ENCODE data around the gene HOXA5.
A peak's percentile ranks its signal among the peaks of the same experiment; 100 is the strongest.

Gene HOXA5

DNA sequence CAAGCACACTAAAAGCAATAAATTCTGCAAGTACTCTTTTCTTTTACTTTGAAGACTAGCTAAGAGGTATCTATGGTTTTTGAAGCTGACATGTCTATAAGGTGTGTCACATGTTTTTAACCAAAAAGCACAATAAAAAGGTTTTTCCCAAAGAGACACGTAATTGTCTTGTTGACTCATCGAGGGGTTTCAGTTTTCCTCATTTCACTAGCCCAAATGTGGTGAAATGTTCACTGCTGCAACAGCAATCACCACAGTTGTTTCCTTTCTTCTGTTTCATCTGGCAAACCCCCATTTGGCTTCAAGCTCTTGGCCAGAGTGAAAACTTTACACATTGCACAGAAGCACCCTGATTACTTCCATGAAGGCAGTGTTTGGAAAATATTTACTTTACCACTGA lies 9.1 kb downstream of the HOXA5 start:
- no peak for DNase-seq (ENCODE audit: low read depth in 2 of 2)

DNA sequence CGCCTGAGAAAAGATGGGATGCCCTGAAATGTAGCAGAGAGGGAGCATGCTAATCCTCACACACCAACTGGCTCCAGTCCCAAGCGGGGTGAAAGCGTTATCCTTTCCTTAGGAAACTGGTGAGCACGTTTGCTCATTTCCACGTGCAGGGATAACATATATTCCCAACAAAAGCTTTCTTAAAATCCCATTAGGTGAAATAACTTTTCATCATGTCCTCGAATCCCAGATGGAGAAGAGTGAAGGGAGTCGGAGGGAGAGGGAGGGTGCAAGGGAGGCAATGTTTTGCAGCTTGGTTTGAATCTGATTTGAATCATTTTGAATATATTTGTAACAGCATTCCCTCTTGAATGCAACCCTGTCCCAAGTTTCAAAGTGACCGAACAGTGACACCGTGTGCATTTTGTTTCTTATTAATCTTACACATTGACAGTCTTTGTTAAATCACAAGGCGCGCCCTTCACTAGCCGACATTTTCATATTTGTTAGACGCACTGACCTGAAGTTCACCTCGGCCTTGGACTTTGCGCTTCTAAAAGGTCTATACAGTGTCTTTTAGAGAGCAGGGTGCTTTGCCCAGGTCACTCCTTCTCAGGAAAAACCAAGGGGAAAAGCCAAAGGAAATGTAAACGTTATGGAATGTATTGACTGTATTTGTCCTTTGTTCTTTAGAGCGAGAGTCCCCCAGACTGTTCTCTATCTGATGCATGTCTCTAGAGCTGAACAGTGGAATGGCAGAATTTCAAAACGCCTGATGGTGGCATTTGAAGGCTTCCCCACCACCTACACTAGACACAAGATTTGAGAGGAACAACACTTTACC lies 9.9 kb downstream of the HOXA5 start:
- DNase-seq (ENCODE audit: low read depth in 2 of 2), result no peak

DNA sequence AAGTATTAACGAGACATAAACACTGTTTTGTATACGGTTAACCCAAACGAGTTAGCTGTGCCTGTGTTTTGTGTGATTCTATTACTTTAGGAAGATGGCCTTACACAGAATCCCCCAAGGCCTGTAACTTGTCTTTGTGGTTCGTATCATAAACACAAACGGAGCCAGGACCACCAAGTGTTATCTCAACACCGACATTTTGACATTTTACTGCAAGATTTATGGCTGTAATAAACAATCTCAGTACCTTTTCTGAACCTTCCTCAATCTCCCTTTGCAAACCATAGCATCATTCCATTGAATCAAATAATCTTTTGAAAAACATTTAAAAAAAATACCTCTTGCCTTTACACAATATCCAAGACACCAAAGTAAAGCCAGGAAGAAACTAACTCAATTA lies 10.5 kb downstream of the HOXA5 start:
- no peak for DNase-seq (ENCODE audit: low read depth in 2 of 2)

- DNase-seq (ENCODE audit: low read depth in 2 of 2), result no peak
Measured at GRCh38 chr7:27132214-27132613, 11.3 kb downstream of the HOXA5 start.

DNA sequence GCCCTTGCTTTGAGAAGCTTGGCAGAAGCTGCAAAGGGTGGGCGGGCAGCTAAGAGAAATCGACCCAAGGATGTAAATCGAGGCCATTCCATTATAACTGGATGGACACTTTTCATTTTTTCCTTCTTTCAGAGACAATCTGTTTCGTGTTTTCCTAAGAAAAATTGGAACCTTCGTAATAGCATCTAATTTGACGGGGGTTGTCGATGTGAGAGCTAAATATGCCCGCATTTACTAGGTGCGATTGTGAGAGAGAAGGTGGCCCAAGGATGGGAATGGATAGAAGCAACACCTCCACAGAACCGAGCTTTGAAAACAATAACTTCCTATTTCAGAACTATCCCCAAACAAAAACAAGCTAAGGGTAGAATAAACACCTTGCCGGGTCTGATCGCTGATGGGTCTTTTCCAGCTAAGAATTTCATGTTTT lies 12.1 kb downstream of the HOXA5 start:
- no peak for DNase-seq (ENCODE audit: low read depth in 2 of 2)

DNA sequence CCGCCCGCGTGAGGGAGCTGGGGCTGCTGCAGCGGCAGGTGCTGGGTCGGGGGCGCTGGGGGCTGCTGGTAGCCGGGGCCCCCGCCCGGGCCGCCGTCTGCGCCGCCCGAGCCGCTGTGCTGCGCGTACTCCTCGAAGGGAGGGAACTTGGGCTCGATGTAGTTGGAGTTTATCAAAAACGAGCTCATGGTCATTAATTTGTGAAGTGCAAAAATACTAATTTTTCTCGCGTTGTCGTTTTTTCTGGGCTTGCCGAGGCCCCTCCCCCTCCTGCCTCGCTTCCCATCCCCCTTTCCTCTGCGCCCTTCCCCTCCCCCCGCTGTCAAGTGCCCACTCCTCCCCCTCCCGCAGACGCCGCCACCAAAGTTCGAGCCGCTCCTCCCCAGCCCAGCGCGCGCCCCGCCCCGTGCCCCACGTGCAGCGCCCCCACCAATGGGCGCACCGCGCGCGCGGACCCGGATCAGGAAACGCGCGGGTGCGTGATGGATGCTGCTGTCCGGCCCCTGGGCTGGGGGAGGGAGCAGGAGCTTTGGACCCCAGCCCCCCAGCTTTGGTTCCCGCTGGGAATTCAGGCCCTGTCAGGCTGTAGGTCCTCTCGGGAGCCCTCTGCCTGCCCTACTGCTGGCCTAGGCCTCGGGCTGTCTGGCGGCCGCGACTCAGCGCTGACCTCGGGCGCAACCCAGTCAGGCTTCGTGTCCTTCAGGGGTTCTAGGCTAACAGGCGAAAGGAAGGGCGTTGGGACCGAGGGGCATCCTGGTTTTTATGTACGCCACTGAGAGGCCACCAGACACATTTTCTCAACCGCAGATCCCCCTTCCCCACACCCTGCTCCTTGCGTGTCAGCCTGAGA lies 12.7 kb downstream of the HOXA5 start, which contains the start of gene HOXA4:
TSS of gene HOXA4 (minus strand) at position 218 of the 850 bp plus-strand sequence. CDS start at position 194, 24 bp downstream.
- peak; percentile 65 to 66 for DNase-seq (ENCODE audit: low read depth in 2 of 2)

DNA sequence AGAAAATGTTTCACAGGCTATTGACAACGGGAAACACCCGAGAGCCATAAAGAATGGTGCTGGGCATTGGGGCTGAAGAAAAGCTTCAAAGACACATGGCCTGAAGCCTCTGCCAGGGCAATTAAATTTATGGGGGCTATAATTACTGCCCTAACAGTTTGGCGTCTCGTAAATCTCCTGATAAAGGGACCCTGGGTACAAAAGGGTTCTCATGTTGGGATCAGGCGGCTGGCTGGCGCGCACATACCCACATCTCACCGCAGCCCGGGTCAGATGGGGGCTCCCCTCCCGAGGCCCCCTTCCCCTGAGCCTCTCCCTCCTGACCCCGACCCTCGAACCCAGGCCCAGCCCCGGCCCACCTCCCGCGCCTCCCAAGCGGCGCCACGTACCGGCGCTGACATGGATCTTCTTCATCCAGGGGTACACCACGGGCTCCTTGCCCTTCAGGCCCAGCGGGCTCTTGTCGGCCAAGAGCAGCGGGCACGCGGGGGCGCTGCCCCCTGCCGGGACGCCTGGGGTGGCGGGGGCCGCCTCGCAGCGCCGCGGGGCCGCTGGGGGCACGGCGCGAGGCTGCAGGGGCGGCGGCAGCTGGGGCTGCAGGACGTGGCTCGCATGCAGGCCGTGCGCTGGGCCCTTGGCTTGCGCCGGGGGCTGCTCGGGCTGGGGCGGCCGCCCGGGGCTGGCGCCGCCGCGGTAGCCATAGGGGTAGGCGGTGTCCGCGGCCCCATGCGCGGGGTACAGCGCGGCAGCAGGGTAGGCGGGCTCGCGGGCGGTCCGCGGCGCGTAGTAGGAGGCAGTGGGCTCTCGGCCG lies 13.5 kb downstream of the HOXA5 start:
- no peak for DNase-seq (ENCODE audit: low read depth in 2 of 2)

- no peak for DNase-seq (ENCODE audit: low read depth in 2 of 2)
Measured at GRCh38 chr7:27128776-27129728, 14.4 kb downstream of the HOXA5 start.

DNA sequence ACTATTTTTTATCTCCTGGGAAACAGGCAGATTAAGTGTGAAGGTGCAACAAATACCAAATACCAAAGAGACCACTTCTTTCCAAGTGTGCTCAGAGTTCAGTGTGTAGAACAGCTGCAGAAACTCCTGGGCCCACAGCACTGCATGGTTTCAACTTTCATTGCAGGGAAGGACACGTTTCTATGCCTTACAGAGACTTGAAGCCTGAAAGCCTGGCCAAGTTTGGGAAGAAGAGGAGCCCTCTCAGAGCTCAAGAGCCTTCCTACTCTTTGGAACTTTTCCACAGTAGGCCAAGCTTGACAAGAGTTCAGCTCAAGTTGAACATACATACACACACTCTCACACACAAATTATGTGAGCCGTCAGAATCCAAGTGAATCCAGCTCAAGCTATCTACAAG lies 15.4 kb downstream of the HOXA5 start:
- DNase-seq (ENCODE audit: low read depth in 2 of 2), result no peak

DNA sequence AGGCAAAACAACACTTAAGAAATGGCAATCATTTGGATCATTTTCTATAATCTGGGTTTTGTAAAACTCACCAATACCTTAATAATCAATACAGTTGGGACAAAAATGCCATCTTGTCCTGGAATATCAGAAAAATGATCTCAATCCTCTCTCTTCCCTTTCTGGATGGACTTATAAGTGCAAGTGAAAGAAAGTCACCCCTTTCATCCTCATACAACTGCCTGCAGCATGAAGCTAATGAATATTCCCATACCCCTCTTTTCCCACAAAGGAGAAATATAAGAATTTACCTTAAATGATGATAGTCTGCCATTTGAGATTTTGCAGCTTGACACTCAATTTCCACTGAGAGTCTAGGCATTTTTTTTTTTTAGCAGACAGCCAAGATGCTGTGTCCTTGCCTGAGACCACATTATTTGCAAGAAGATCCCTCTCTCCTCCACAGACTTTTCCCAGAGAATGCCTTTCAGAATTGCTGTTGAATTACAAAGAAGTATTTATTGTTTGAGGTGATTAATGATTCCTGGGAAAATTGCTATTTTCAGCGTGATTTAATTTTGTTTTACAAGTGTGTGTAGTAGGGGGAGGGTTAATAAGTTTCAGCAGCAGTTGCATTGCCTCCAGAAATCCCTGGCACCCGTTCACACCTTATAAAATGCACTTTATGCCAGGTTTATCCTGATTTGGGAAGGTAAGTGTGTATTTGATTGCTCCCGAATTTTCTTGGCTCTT lies 16.7 kb downstream of the HOXA5 start:
- DNase-seq (ENCODE audit: low read depth in 2 of 2), result no peak

DNA sequence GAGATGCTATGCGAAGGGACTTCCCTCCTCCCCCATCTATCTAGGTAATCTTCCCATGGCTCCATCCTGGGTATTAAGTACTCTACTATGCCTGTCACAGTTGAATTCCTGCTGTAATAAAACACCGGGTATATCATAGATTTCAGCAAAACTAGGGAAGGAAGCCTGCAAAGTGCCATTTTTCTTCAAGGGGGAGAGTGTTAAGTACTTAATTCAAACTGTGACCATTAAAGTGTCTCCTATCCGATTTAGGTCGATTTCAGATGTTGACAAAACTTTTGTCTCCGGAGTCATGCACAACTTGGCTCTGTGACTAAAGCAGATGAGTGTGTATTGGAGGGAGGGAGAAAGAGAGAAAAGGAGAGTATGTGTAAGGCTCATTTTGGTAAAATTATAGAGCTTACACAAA lies 17.5 kb downstream of the HOXA5 start:
- DNase-seq (ENCODE audit: low read depth in 2 of 2), result no peak

- DNase-seq (ENCODE audit: low read depth in 2 of 2), result no peak
Measured at GRCh38 chr7:27124902-27125689, 18.4 kb downstream of the HOXA5 start.

- DNase-seq (ENCODE audit: low read depth in 2 of 2), result no peak
Measured at GRCh38 chr7:27124096-27124901, 19.2 kb downstream of the HOXA5 start.

DNA sequence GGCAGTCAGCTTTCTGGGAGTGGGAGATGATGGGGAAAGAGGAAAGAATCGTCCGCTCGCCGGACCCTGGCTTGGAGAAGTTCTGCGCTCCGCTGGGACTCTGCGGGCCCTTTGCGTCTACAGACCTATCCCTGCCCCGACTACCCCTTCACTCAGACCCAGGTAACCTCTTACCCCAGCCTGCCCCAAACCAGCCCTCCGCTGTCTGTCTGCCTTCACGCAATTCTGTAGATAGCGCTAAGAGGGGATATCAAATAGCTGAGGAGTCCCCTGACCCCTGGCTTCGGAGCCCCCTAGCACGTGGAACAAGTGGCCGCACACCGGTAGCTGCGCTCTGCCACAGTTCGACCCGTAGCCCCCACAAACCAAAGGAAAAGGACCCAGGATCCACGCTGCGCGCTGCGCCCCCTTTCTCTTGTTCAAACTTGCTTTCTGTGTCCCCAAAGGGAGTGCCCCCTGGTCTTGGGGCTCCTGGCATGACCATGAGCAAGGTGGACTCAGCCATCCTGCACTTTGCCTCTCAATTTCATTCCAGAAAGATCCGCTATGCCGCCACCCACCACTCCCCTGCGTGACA lies 19.9 kb downstream of the HOXA5 start:
- DNase-seq (ENCODE audit: low read depth in 2 of 2), result no peak

- no peak for DNase-seq (ENCODE audit: low read depth in 2 of 2)
Measured at GRCh38 chr7:27123007-27123476, 20.4 kb downstream of the HOXA5 start.

GRCh38 chr7:27122077-27122910 lies 21.2 kb downstream of the HOXA5 start:
- DNase-seq (ENCODE audit: low read depth in 2 of 2), result no peak

DNA sequence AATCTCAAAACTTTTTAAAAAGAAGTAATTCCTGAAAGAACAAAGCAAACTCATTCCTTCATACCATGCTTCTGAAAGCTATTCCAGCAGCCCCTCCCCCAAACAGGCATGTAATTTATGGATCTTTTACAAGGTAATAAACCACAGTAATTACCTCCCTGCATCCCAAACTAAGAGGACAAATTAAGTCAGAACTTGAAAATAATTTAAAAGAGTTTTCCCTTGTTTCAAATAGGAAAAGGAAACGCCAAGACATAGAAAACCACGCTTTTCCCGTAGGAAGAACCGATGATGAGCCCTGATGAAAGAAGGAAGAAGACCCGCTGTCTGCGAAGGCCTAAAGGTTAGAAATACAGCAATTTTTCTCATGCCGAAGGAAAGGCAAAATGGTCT lies 21.8 kb downstream of the HOXA5 start:
- DNase-seq (ENCODE audit: low read depth in 2 of 2), result no peak
